HG03025 (cell line): ENCODE measurements around the gene IL19.

Experiments
- ATAC-seq: cut with Tn5 transposase; IDR thresholded peaks from one replicate; pipeline ENCODE4 v1.9.1; 2021; ENCODE audit warnings: mild to moderate bottlenecking, moderate library complexity; ENCODE audit not compliant: unreplicated experiment, low FRiP score

IL19 gene

DNA sequence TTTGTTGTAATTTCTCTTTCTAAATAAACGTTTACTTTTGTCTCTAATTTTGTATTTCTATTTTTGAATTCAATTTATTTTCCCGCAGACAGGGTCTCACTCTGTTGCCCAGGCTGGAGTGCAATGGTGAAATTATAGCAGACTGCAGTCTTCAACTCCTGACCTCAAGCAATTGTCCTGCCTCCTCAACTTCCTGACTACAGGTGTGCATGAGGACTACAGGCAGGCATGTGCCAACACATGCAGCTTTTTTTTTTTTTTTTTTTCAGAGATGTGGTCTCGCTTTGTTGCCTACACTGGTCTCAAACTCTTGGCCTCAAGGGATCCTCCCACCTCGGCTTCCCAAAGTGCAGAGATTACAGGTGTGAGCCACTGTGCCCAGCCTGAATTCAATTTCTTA lies 58.2 kb downstream of the IL19 start:
- ATAC-seq = no peak

DNA sequence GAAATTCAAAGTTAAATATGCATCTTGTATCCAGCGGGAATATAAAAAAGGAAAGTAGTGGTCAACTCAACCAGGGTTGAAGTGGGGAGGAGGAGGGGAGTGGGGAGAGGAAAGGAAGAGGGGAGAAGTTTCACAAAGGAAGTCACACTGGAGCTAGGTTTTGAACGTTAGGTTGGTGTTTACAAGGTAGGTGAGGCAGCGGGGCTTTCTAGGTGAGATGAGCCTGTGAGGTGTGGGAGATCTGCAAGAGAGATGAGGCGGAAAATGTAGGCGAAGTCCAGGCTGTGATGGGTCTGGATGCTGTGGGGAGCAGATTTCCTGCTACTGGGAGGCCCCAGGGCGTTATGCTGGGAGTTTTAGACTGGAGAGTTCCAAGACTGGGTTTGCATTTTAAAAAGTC lies 58.7 kb downstream of the IL19 start:
- no peak for ATAC-seq

DNA sequence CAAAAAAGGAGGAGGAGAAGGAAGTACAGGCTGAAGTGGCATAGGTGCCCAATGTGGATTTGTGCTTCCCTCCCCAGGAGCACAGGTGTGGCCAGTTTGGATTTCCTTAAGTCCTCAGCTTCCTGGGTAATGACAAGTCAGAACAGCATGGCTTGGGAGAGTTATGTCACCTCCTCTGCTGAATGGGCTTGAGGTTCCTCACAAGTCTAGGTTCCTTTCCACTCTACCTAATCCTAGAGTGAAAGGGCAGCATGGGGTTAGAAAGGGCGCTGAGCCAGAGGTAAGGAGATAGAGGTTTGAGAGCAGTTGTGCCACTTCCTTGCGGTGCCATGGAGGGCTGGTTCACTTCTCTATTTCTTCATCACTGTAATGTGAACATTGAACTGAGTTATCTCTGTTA lies 59.3 kb downstream of the IL19 start:
- ATAC-seq = no peak

DNA sequence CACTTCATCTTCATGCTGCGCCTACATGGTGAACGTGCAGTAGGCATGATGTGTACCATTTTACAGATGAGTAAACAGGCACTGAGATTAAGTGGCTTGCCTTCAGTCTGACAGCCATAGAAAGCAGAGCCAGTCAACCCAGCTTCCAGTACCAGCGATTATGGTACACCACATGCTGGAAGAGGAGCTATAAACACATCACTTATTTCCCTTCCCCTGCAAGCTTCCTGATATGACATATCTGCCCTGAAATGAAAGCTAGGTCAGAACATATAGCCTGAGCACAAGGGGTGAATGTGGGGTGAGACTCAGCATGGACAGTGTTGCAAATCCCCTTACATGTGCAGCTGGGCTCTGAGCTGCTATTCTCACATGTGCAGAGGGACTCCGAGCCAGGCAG lies 61.1 kb downstream of the IL19 start:
- ATAC-seq = no peak

DNA sequence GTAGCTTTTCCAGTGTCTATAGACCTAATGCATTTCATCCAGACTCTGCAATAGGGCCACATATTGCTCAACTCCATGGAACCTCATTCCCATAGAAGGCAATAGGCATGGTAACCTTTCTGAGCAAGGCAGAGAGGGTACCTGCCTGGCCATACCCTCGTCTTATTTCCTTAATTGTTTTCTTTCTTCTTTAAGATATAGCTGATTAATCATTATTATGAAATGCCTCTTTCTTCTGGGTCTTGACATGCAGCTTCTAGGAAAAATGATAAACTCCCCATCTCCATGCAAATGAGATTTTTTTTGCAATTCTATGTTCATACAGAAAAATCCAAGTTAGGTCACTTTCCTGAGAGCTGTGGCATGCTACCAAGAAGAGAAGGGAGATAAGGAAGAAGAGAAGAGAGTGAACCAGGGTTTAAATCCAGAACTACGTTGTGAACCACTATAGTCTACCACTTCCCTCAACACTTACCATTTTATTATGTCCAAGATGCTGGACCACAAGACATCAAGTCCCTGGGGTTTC lies 61.8 kb downstream of the IL19 start:
- ATAC-seq = no peak

DNA sequence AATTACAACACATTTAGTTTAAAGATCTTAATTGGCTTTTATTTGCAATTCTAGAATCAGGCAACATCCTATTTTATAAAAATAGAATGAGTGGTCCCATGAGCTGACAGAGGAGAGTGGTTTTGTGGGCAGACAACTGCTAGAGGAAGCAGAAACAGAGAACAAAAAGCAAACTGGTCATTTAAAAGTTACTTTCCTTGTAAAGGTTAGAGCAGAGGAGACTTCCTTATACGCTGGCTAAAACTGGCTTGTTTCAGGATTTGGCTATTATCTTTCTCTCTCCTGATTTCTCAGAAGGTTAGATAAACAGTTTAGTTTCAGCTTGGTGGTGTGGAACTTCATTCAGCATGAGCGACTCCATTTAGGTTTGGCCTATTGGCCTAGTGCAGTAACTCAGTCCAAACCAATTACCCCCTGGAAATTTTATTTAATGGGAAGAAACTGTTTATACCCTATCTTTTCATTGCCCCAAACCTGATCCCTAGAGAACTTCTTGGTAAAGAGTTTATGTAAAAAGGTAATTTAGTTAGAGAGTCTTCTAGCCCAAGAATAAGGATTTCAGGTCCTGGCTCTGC lies 62.6 kb downstream of the IL19 start:
- ATAC-seq = no peak

DNA sequence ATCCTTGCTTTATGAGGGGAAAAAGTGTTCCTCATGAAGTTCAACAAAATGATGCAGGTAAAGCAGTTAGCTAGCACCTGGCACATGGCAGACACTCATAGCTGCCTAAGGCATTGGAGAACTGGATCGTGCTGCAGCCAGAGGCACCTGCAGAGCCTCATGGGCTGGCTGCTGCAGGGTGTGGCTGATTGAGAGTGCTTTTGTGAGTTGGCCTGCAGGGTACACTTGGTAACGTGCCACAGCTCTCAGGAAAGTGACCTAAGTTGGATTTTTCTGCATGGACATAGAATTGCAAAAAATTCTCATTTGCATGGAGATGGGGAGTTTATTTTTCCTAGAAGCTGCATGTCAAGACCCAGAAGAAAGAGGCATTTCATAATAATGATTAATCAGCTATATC lies 63.2 kb downstream of the IL19 start:
- ATAC-seq = no peak

DNA sequence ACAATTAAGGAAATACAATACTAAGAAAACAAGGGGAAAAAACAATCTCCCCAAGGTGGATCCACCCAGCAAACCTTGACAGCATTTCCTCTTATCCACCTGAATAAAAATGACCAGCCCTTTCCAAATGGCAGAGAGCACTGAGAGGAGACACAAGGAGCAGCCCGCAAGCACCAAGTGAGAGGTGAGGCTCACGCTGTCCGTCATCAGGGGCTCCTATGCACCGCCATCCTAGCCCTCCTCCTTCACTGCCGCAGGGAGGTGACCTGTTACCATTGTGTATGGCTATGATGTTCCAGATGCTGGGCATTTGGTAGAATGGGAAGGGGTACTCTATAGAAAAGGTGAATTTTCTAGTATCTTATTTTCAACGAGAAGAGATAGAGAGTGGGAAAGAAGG lies 63.6 kb downstream of the IL19 start:
- ATAC-seq = no peak

DNA sequence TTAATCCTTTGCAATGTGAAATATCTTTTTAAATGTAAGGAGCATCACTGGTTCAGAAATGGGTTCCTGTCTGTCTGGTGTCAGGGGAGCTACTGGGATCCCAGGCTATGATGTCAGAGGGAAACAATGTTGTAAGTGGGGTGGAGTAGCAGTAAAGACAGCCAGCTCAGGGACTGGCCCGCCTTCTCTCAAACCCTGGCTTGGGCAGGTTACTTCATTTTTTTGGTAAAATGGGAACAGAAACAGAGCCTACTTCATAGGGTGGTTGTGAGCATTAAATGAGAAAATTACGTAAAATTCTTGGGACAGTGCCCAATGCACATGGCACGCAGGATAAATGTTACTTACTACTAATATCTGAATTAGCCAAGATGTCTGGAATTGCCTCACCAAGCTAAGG lies 64.1 kb downstream of the IL19 start:
- ATAC-seq = no peak

DNA sequence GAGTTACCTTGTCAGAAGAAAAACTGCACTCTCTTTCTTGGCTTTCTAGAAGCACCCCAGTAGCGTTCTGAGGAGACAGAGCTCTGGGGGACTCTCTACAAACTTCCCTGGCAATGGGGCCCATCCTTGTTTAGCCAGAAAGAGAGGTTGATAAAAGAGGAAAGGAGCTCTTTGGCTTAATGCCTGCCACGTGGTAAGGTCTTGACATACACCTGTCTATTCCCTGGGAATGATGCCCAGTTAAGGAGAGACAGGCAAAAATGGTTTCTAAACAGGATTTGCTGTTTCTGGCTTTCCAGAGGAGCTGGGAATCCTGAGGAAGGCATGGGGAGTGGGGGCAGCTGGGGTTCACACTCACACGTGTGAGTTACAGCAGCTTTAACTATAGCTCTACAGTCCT lies 64.6 kb downstream of the IL19 start:
- ATAC-seq = no peak

DNA sequence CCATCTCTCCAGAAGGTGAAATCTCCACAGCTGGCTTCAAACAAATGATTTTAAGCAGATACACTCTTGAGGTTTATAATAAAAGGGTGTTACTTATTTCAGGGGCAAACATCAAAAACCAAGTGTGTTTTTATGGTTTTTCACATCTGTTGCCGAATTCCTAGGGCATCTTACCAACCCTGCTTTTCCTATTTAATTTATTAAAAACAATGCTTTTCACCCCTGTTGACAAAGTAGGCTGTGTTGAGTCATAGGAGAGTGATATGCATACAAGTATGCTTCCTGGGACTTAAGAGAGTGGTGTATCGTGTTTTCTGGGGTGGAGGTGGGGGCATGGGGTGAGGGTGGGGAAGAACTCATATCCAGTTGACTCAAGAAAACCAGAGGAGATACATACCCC lies 65.5 kb downstream of the IL19 start:
- no peak for ATAC-seq

DNA sequence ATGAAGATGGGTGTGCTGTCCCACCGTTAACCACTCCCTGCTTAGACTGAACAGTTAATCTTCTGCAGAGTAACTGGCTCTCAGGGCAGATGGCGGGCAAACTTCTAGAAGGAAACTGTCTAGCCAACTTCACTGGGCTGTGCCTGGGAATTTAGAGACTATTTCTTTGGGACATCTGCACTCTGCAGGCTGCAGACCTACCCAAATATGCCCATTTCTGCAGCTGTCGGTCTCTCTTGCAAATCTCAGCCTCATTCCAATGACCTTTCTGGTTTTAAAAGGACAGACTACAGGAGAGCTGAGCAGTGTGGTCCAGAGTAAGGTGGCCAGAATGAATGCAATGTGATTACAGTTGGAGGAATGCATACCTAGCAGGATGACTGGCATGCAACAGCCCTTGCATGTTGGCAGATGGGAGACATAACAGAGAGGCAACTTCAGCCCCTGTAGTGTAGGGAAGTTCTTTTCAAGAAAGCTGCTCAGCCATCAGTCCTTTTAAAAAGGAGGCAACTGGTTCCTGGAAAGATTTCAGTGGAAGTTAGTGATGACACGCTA lies 68.5 kb downstream of the IL19 start:
- ATAC-seq = no peak

DNA sequence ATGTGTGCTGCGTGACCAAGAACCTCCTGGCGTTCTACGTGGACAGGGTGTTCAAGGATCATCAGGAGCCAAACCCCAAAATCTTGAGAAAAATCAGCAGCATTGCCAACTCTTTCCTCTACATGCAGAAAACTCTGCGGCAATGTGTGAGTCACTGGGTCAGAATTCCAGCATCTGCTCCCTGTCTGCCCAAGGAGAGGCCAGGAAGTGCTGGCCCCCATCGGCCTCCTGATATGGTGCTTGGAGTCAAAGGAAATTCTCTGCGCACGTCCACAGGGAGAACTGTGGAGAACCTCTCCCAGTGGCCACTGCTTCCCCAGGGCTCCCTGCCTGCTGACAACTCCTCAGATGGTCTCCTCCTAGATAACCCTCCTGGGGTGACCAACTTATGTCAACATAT lies 69.3 kb downstream of the IL19 start:
- ATAC-seq = no peak

DNA sequence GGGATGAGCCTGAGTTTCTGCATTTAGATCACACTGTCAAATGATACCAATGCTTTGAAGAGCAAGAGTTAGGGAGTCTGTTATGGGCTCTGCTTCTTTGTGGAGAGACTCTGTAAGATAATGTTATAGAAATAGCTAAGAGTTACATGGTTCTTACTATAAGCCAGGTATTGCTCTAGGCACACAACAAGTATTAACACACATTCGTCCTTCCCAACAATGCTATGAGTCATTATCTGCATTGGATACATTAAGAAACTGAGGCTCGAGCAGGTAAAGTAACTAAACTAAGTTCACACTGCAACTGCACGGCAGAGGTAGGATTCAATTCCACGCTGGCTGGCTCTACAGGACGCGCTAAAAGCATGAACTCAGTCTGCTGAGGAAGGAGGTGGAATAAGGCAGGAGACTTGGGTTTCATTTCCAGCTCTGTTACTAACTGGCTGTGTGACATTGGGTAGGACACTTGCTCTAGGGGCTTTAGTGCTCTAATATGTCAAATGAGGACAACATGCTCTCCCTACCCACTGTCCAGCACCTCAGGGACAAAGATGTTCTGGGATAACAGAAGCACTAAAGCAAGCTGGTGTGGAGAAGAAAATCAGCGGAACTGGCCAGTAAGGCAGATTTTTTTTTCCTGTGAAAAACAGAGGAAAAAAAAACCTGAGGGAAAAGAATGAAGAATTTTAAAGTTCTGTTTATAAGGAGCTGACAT lies 71.2 kb downstream of the IL19 start:
- no peak for ATAC-seq

DNA sequence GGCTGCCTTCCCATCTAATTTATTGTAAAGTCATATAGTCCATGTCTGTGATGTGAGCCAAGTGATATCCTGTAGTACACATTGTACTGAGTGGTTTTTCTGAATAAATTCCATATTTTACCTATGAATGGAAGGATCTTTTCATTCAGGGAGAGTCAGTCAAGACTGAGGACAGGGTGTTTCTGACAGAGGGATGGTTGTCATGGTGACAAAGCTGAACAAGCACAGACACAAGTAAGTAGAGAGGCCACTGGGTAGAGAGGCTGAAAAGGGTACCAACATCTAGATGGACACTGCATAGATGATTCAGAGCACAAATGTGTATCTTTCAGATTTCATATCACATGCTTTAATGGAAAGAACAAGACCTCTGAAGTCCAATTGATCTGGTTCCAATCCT lies 72.3 kb downstream of the IL19 start:
- ATAC-seq = no peak

DNA sequence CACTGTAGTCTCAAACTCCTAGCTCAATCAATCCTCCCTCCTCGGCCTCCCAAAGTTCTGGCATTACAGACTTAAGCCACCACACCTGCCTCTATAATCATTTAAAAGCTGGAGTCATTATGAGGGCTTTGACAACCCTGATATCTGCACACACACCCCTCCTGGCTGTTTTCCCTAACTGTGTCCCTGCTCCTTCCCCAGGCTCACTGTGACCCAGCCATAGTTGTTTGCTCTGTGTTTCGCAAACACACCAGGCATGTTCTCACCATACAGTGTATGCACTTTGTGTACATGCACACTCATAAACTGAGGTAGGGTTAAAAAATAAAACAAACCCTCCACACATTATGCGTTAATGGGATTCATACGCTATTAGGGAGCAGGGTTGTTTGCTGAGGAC lies 73.1 kb downstream of the IL19 start:
- ATAC-seq = no peak

DNA sequence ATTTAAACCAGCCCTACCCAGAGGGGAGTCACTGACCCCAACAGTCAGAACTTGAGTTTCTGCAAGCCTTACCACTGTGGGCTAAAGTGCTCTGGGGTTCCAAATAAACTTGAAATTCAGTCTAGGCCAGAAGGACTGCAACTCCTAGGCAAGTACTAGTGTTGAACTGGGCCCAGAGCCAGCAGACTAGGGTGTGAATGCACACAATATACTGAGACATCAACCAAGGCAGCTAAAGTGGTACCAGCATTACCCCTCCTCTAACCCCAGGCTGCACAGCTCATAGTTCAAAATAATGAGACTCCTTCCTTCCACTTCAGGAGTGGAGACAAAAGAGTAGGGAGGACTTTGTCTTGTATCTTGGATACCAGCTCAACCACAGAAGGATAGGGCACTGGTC lies 75.9 kb downstream of the IL19 start:
- no peak for ATAC-seq

DNA sequence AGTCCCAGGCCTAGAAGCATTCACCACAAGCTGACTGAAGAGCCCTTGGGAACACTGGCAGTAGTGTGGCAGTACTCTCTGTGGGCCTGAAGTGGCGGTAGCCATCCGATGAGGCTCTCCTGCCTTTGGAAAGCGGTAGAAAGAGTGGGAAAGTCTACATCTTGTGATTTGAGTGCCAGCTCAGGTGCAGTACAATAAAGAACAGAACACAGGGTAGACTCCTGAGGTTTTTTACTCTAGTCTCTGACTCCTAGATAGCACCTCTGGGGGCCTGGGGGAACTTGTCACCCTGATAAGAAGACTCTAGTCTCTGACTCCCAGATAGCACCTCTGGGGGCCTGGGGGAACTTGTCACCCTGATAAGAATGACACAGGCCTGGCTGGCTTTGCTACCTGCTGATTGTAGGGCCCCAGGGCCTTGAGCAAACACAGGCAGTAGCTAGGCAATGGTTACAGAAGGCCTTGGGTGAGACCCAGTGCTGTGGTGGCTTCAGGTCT lies 76.8 kb downstream of the IL19 start:
- no peak for ATAC-seq

DNA sequence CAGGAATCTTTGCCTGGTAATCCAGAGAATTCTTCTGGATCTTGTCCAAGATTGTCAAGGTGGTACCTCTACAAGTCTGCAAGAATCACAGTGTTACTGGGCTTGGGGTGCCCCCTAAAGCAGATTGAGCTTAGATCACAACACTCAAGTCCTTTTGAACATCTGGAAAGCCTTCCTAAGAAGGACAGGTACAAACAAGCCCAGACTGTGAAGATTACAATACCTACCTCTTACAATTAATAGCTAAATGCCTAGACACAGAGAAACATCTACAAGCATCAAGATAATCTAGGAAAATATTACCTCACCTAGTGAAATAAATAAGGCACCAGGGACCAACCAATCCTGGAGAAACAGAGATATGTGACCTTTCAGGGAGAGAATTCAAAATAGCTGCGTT lies 77.4 kb downstream of the IL19 start:
- ATAC-seq = no peak

DNA sequence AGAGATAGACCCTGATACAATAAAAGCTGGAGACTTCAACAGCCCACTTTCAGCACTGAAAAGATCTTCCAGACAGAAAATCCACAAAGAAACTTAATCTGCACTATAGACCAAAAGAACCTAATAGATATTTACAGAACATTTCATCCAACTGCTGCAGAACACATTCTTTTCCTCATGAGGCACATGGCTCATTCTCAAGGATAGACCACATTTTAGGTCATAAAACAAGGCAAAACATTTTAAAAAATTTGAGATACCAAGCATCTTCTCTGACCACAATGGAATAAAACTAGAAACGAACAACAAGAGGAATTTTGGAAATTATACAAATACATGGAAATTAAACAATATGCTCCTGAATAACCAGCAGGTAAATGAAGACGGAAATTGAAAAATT lies 79.8 kb downstream of the IL19 start:
- ATAC-seq = no peak

DNA sequence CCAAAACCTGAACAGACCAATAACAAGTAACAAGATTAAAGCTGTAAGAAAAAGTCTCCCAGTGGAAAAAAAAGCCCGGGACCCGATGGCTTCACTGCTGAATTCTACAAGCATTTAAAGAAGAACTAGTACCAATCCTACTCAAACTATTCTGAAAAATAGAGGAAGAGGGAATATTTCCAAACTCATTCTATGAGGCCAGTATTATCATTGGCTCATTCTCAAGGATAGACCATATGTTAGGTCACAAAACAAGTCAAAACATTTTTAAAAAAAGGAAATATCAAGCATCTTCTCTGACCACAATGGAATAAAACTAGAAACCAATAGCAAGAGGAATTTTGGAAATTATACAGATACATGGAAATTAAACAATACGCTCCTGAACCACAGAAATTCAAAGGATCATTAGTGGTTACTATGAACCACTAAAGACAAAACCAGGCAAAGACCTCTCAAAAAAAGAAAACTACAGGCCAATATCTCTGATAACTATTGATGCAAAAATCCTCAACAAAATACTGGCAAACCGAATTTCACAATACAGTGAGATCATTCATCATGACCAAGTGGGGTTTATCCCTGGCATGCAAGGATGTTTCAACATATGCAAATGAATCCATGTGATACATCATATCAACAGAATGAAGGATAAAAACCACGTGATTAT lies 80.9 kb downstream of the IL19 start:
- no peak for ATAC-seq
